Non-pigmented ciliary epithelial cell (primary cell): Measurements from ENCODE around the gene PTPRU.
"Not testable (repeated sequence)": the region's sequence is repeated elsewhere in the genome, so short reads cannot be mapped to it uniquely, and the experiment has no call there.

ENCODE experiments used
- DNase-seq: peaks from one replicate; pipeline ENCODE4 v3.0.0-alpha.2; 2010; ENCODE audit warnings: low read depth

Gene PTPRU

DNA sequence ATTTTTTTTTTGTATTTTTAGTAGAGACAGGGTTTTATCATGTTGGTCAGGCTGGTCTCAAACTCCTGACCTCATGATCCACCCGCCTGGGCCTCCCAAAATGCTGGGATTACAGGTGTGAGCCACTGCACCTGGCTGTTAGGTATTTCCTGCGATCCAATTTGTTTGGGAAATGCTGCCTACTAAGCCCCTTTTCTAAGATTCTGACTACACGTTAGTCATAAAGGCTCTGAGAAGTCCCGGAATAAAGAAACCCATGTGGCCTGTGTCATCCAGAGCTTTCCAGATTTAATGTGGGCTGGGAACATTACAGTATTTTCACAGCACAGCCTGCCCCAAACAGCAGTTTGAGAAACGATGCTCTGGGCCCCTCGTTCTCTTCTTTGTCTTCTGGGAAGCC is 14.1 kb upstream of the PTPRU start:
- DNase-seq = not testable (repeated sequence)

DNA sequence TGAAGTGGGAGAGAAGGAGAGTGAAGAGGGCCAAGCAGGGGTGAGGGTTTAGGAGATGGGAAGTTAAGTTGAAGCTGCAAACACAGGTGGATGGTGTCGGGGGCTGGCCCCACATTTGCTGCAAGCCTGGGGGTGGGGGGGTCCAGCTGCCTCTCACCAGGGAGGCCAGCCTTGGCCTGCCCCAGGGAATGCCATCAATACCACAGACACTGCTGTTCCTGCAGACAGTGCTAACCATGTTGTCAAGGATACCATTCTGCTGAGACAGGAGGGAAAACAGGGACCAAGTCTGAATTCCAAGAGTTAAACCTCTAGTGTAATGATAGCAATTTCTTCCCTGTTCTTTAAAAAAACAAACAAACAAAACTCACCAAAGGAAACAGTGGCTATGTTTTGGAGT is 13.6 kb upstream of the PTPRU start:
- DNase-seq = no peak

DNA sequence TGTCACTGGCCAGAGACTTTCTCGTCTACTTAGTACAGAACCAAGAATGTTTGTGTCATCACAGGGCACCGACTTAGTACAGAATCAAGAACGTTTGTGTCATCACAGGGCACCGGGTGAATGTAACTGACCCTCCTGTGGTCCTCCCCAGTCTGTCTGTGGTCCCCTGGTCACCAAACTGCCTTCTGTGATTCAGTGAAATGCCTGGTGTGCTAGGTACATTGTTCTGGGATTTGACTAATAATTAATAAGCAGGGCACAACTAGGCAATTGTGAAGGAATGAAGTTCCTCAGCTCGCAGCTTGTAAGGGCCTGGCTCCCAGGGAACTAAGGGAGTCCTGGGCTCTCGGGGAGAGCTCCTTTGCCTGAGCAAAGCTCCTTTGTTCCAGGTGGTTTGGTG is 12.8 kb upstream of the PTPRU start:
- no peak for DNase-seq

DNA sequence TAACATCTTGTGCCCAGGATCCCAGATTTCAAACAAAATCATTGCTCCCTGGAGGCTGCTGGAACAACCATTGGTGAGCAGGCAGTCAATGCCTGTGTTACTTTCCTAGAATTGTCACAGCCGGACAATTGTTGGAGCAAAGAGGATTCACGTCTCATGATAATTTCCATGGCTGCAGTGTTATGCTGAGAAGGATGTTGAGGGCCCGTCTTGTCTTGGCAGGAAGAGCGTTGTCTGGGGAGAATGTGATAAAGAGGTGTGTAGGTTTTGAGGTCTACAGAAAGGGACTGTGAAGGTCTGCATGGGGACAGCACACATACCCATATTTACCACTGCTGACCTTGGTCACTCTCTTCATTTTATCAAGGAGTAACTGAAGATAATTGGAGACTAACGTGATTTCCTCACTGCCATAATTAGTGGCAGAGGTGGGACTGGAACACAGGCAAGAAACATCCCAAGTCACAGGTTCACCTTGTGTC is 11.9 kb upstream of the PTPRU start:
- DNase-seq = no peak

DNA sequence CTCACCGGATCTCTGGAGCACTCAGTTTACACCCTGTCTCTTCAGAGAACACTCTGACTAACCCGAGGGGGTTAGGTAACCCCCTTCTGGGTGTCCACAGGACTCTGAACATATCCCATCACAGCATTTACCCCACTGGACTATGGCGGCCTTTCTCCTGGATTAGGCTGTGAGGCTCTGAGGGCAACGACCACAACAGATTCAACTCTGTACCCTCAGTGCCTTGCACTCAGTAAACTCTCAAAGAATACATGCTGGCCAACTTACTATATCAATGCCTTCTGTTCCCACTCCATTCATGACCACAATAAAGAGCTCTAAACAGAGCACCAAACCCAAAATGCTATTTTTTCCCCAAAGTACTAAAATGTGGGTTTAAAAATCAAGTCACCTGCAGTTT is 11.0 kb upstream of the PTPRU start:
- DNase-seq = no peak

GRCh38 chr1:29227511-29227910 is 8.8 kb upstream of the PTPRU start:
- no peak for DNase-seq

GRCh38 chr1:29230204-29230552 is 6.1 kb upstream of the PTPRU start:
- DNase-seq = no peak

DNA sequence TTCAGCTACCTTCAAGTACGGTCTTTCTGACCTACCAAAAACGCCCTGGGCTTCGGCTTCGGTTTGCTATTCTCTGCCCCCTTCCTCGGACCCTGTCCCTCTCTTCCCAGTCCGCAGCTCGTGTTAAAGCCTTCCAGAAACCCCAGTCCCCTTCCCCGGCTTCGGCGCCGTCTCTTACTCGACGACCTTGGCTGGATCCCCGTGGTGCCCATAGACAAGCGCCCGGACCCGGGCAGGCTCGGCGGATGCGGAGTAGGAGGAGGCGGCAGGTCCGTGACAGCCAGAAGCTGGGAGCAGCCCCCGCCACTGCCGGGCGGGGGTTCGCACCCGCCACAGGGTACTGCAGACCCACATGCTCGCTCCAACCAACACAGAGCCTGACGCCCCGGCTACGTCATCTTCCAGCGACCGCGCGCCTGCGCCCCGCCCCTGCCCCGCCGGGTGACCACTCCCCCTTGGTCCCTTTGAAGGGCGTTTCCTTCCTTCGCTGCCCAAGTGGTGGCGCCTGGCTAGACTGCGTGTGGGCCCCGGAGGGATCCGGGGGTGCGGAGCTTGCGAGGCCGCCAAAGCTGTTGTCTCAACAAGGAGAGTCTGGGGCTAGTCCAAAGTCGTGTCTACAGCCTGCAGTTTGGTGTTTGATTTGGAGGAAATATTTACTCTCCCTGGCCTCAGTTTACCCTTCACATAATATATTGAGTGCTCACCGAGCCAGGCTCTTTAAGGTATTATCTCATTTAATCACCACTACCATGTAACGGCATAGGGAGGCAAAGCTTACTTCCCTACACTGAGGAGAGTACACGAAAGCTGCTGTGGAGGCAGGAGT is 5.6 kb upstream of the PTPRU start, which contains the start of gene MECR:
Gene MECR (minus strand): TSS at position 382 of the 826 bp plus-strand sequence. CDS start 28 bp downstream, at position 354.
- DNase-seq = no peak

DNA sequence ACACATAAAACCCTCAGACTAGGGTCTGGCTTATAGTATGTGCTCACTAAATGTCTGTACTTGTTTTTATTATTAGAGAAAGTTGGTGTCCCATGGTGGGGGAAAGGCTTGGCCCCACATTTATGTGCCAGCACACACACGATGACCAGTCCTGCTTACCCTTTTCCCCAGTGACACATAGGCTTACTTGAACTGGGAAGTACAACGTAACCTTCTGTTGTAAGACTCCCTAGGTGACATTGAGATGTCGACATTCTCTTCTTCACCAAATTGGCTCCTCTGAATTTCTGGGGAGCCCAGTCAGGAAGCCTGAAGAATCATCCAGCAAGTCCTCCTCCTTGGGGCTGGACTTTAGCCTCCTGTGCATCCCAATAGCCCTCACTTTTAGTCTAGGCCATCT is 3.9 kb upstream of the PTPRU start:
- DNase-seq = no peak

- no peak for DNase-seq
Observed at GRCh38 chr1:29233693-29234092, 2.6 kb upstream of the PTPRU start.

DNA sequence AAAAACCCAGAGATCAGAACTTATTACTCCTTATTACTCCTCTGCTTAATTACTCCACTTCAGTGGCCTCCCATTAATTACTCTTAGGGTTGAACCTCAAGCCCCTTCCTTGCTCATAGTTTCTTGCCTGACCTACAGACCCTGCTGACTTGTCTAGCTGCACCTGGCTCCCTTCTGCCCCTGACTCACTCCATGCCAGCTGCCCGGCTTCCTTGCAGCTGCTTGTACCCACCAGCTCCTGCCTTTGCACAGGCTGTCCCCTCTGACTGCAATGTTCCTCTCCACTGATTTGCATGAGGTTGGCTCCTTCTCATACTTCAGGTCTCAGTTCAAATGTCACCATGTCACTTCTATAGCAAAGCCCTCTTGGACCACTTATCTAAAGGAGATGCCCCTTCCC is 1.9 kb upstream of the PTPRU start:
- DNase-seq = no peak

DNA sequence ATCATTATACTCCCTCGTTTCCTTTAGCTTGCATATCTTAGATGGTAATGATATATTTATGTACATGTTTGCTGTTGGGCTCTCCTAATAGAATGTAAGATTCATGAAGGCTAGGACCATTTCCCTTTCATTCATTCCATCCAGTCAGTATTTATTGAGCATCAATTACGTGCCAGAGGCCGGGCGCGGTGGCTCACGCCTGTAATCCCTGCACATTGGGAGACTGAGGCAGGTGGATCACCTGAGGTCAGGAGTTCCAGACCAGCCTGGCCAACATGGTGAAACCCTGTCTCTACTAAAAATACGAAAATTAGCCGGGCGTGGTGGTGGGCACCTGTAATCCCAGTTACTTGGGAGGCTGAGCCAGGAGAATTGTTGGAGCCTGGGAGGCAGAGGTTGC is 1.4 kb upstream of the PTPRU start:
- DNase-seq = not testable (repeated sequence)

DNA sequence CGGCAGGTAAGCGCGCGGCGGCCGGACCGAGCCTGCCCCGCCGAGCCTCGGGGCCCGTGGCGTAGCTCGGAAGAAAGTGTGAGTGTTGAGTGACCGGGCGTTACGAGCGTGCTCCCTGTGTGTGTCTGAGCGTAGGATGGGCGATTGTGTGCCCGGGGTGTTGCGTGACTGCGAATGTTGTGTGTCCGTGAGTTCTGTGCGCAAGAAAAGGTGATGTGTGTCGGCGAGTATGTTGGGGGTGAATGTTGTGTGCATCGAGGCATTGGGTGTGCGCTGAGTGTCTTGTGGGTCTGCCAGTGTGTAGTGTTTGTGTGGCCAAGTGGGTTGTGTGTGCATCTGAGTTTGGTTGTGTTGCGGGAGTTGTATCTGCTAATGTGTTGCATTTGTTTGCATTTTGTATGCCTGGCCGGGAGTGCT is 398 bp downstream of the PTPRU start:
- DNase-seq = no peak

DNA sequence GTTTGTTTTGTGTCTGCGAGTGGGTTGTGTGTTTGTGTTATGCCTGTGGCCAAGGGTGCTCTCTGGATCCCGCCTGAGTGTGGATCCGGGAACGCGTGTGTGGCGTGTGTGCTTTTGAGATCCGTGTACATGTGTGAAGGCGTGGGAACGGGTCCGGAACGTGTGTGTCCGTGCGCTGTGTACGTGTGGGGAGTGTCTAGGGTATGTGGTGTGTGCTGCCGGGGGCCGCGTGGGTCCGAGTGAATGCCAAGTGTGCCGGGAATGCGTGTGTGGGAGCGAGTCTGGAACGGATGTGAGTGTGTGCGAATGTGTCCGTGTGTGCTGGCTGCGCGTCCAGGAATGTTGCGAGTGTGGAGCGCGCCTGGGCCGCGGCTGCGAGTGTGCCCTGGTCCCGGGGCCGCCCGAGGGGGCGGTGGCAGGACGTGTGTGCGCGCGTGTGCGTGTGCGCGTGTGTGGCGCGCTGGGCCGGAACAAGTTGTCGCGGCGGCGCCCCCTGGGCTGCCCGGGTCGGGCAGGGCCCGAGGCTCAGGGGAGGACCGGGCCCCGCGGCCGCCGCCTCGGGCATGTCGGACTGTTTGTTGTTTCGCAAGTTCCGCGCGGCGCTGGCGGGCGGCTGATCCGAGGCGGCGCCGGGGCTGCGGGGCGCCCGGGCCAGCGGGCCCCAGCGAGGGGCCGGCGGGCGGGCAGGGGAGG is 953 bp downstream of the PTPRU start:
- DNase-seq = no peak

GRCh38 chr1:29237852-29238619 is 1.7 kb downstream of the PTPRU start:
- DNase-seq = no peak

DNA sequence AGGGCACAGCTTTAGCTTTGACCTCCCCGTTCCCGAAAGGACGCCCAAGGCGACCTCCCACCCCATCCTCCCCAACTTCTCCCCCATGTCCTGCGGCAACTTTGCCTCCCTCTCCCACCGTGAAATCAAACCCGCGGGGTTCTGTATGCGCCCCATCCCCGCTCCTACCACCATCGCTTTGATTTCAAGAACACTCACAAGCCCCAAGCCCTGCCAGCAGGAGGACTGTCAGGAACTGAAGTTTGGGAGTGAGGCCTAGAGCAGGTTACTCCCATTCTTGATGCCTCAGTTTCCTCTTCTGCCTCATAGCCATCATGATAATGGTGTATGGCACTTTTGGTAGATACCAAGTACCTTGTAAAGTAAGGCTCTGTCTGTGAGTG is 2.3 kb downstream of the PTPRU start:
- DNase-seq = no peak

GRCh38 chr1:29239142-29239541 is 2.8 kb downstream of the PTPRU start:
- no peak for DNase-seq

GRCh38 chr1:29240400-29240837 is 4.1 kb downstream of the PTPRU start:
- no peak for DNase-seq

GRCh38 chr1:29240986-29241385 is 4.7 kb downstream of the PTPRU start:
- no peak for DNase-seq

GRCh38 chr1:29243023-29243870 is 6.9 kb downstream of the PTPRU start:
- no peak for DNase-seq

DNA sequence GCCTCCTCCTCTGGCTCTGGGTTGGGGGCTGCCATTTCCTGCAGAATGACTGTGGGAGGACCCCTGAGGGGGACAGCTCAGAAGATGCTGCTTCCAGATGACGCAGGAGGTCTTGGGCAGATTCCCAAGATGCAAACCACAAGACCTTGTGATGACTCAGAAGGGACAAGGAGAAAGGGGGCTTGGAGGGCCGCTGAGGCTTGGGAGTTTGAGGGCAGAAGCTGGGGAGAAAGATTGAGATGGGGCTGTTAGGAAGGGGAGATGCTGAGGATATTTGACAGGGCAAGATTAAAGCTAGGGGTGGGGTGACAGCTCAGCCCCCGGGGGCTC is 7.5 kb downstream of the PTPRU start:
- DNase-seq = peak; percentile 55

DNA sequence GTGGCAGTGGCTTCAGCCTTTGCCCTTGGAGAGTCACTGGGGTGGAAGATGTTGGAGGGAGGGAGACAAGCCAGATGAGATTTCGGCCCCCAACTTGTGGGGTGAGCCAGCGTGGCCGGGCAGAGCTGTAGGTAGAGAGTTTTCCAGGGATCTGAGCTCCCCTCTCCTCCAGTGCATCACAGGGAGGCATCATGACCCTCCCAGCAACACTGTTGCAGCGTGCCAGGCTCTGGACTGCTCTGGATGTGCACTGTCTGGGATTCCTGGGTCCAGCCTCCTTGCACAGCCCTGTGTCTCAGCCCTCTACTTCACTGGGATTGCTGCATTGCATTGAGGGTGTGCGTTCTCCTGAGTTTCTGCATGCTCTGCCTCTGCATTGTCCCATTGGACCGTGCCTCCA is 8.9 kb downstream of the PTPRU start:
- no peak for DNase-seq
